Testis (tissue), 2 donors: Measurements from ENCODE around the gene ZNF804A.

Source experiments
- POLR2A ChIP-seq: fragments of 450-650 bp; IDR thresholded peaks from one replicate; pipeline ENCODE4 v1.6.1; 2017; ENCODE audit warnings: antibody characterized with exemption, mild to moderate bottlenecking, moderate library complexity
- TF ChIP-seq, protein P1 (sequence below), 3 experiments: fragments of 450-650 bp in 2 of 3; fragments of 200-600 bp in 1 of 3; sonication (generic) in 1 of 3; IDR thresholded peaks; one replicate each; pipeline ENCODE4 v1.5.1; 2016 to 2019; ENCODE audit warnings: antibody characterized with exemption in 3 of 3, mild to moderate bottlenecking in 2 of 3, moderate library complexity in 1 of 3

DNA sequence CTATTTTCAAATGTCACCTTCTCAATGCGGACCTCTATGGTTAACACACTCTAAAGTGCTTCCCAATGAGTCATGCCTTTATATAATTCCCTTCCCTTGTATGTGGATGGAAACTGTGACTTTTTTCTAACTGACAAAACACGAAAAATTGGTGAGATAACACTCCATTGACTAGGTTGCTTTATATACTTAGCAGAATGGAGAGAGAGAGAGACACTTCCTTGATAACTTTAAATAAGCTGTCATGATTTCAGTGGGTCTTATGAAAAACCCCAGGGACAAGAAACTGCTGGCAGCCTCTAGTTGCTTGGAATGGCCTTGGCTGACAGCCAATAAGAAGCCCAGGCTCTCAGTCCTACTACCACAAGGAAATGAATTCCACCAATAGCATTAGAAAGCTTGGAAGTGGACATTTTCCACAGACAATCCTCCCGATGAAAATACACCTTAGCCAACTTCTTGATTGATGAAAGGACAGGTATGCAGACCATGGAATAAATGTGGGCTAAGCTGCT is 322.2 kb downstream of the ZNF804A start:
- TF ChIP-seq, protein P1, sequence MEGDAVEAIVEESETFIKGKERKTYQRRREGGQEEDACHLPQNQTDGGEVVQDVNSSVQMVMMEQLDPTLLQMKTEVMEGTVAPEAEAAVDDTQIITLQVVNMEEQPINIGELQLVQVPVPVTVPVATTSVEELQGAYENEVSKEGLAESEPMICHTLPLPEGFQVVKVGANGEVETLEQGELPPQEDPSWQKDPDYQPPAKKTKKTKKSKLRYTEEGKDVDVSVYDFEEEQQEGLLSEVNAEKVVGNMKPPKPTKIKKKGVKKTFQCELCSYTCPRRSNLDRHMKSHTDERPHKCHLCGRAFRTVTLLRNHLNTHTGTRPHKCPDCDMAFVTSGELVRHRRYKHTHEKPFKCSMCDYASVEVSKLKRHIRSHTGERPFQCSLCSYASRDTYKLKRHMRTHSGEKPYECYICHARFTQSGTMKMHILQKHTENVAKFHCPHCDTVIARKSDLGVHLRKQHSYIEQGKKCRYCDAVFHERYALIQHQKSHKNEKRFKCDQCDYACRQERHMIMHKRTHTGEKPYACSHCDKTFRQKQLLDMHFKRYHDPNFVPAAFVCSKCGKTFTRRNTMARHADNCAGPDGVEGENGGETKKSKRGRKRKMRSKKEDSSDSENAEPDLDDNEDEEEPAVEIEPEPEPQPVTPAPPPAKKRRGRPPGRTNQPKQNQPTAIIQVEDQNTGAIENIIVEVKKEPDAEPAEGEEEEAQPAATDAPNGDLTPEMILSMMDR (IDR thresholded peaks at IDR 0.05), result no peak
- TF ChIP-seq POLR2A, result no peak
